ENCODE data around the gene NTSR1.

DNA sequence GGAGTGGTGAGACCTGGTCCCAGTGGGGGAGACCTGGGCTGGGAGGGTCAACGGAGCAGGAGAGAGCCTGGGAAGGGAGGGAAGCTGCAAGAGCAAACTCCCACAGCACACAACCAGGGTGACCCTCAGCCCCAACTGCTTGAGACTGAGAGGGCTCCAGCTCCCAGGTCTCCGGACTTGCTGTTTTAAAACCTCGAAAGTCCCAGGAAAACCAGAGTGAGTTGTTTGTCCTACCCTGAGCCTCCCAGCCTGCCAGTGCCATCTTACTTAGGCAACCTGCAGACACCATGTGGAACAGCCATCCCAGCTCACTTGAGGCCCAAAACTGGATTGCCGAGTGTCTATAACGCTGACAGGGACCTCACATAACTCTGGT, 4.8 kb upstream of the NTSR1 start:
- TF ChIP-seq EZH2phosphoT487 (IDR thresholded peaks at IDR 0.05; ENCODE audit: insufficient read depth, low read depth) (no peak), EZH2 (IDR thresholded peaks at IDR 0.05; ENCODE audit: insufficient read depth, poor library complexity, severe bottlenecking) (no peak)
